Neuronal stem cell (in vitro differentiated cells): Measurements from ENCODE around the gene GOLGA6L26.
"Not testable (repeated sequence)": the region's sequence is repeated elsewhere in the genome, so short reads cannot be mapped to it uniquely, and the experiment has no call there.

Experiments
- DNase-seq: peaks from one replicate; pipeline ENCODE4 v3.0.0-alpha.2; 2013; ENCODE audit warnings: low spot score
- H2AFZ ChIP-seq: one replicate; pipeline ENCODE4 v1.6.1; 2013; ENCODE audit warnings: mild to moderate bottlenecking, low read length, inconsistent platforms
- H2AK5ac ChIP-seq: 2 replicates; pipeline ENCODE4 v1.6.1; 2013; ENCODE audit warnings: low read depth, mild to moderate bottlenecking, inconsistent platforms, low read length, moderate library complexity, mixed read lengths
- H2BK120ac ChIP-seq: 2 replicates; pipeline ENCODE4 v1.6.1; 2013; ENCODE audit warnings: low read depth, mild to moderate bottlenecking, inconsistent platforms, low read length, moderate library complexity, mixed read lengths
- H2BK12ac ChIP-seq: one replicate; pipeline ENCODE4 v1.6.1; 2013; ENCODE audit warnings: low read length, inconsistent platforms
- H2BK15ac ChIP-seq: 2 replicates; pipeline ENCODE4 v1.6.1; 2013; ENCODE audit warnings: mild to moderate bottlenecking, low read length, inconsistent platforms, mixed read lengths
- H2BK5ac ChIP-seq: one replicate; pipeline ENCODE4 v1.6.1; 2013; ENCODE audit warnings: inconsistent platforms, mild to moderate bottlenecking, low read length, moderate library complexity
- H3K14ac ChIP-seq: one replicate; pipeline ENCODE4 v1.6.1; 2013; ENCODE audit warnings: low read length, inconsistent platforms
- H3K18ac ChIP-seq: 2 replicates; pipeline ENCODE4 v1.6.1; 2013; ENCODE audit warnings: low read length, inconsistent platforms
- H3K23ac ChIP-seq: 2 replicates; pipeline ENCODE4 v1.6.1; 2013; ENCODE audit warnings: low read depth, mild to moderate bottlenecking, mixed read lengths, low read length, inconsistent platforms; ENCODE audit not compliant: poor library complexity
- H3K27ac ChIP-seq: replicated peaks from 3 replicates; pipeline ENCODE4 v1.5.1; 2013; ENCODE audit warnings: low read length, inconsistent platforms
- H3K27me3 ChIP-seq, 3 experiments: 2 replicates each; pipeline ENCODE4 v1.6.1; 2013; ENCODE audit warnings: low read length in 3 of 3, mild to moderate bottlenecking in 2 of 3, inconsistent platforms in 1 of 3, low read depth in 1 of 3, mixed read lengths in 1 of 3, moderate library complexity in 1 of 3; ENCODE audit not compliant: control insufficient read depth in 3 of 3, insufficient read depth in 3 of 3
- H3K36me3 ChIP-seq, 2 donors: replicated peaks in 1 of 2; 2 replicates each; pipeline ENCODE4 v1.6.1; 2013; ENCODE audit warnings: low read length in 2 of 2; ENCODE audit not compliant: control insufficient read depth in 2 of 2, insufficient read depth in 2 of 2
- H3K4ac ChIP-seq: 2 replicates; pipeline ENCODE4 v1.6.1; 2013; ENCODE audit warnings: inconsistent platforms, mild to moderate bottlenecking, low read length, moderate library complexity
- H3K4me1 ChIP-seq, 2 donors: 1 replicate in 1 of 2; 2 replicates in 1 of 2; pipeline ENCODE4 v1.6.1; 2013; ENCODE audit warnings: low read length in 2 of 2, low read depth in 1 of 2; ENCODE audit not compliant: control insufficient read depth in 2 of 2, insufficient read depth in 1 of 2
- H3K4me2 ChIP-seq: one replicate; pipeline ENCODE4 v1.6.1; 2013; ENCODE audit warnings: mild to moderate bottlenecking, low read length, inconsistent platforms; ENCODE audit not compliant: insufficient read depth, poor library complexity, severe bottlenecking
- H3K4me3 ChIP-seq, 2 donors: 2 replicates each; pipeline ENCODE4 v1.5.1; 2013; ENCODE audit warnings: low read length in 2 of 2, mild to moderate bottlenecking in 2 of 2, inconsistent platforms in 1 of 2, moderate library complexity in 1 of 2
- H3K79me1 ChIP-seq: one replicate; pipeline ENCODE4 v1.6.1; 2013; ENCODE audit warnings: low read depth, mild to moderate bottlenecking, inconsistent platforms, low read length, moderate library complexity
- H3K9ac ChIP-seq: one replicate; pipeline ENCODE4 v1.6.1; 2013; ENCODE audit warnings: mild to moderate bottlenecking, low read depth, low read length, inconsistent platforms; ENCODE audit not compliant: poor library complexity
- H3K9me3 ChIP-seq, 2 donors: replicated peaks in 1 of 2; 2 replicates each; pipeline versions ENCODE3 to v1.6.1; 2013; ENCODE audit warnings: low read length in 2 of 2, mild to moderate bottlenecking in 2 of 2, inconsistent platforms in 1 of 2, low read depth in 1 of 2, mixed read lengths in 1 of 2, moderate library complexity in 1 of 2; ENCODE audit not compliant: control insufficient read depth in 2 of 2, insufficient read depth in 1 of 2
- H4K8ac ChIP-seq: one replicate; pipeline ENCODE4 v1.6.1; 2013; ENCODE audit warnings: low read depth, mild to moderate bottlenecking, inconsistent platforms, low read length, moderate library complexity
- H4K91ac ChIP-seq: one replicate; pipeline ENCODE4 v1.6.1; 2013; ENCODE audit warnings: low read length, low read depth, mild to moderate bottlenecking, inconsistent platforms; ENCODE audit not compliant: poor library complexity
- WGBS, 2 donors: extraction: QIAGEN DNeasy Blood & Tissue Kit; methylation state at CpG; one replicate each; pipeline ENCODE4 v1.1.7; 2013; ENCODE audit warnings: missing lambda C conversion rate in 2 of 2, mixed read lengths in 1 of 2; ENCODE audit not compliant: insufficient read length in 2 of 2, insufficient replicate concordance in 1 of 2; ENCODE audit errors: extremely low coverage in 2 of 2; 5-methylcytosine and 5-hydroxymethylcytosine counted together

Gene GOLGA6L26

GRCh38 chr15:23374226-23374625, 40.2 kb upstream of the GOLGA6L26 start:
- H2BK5ac ChIP-seq, H3K9me3 ChIP-seq, H2AK5ac ChIP-seq, H3K27me3 ChIP-seq, H3K4me2 ChIP-seq, H3K9ac ChIP-seq, H3K18ac ChIP-seq, H3K27ac ChIP-seq, H3K4ac ChIP-seq, H2BK12ac ChIP-seq, H3K79me1 ChIP-seq, H4K8ac ChIP-seq, H2AFZ ChIP-seq, H3K4me3 ChIP-seq, H4K91ac ChIP-seq, H2BK15ac ChIP-seq, H3K14ac ChIP-seq, H2BK120ac ChIP-seq, H3K23ac ChIP-seq, H3K4me1 ChIP-seq, H3K36me3 ChIP-seq, DNase-seq: not testable (repeated sequence)
- no CpG with 5 or more reads among the region's 11 CpGs for WGBS, 2 donors

- H2BK12ac ChIP-seq, H2AK5ac ChIP-seq, H3K9me3 ChIP-seq, H2AFZ ChIP-seq, H4K8ac ChIP-seq, DNase-seq, H3K4me2 ChIP-seq, H3K4ac ChIP-seq, H4K91ac ChIP-seq, H3K23ac ChIP-seq, H3K27me3 ChIP-seq, H2BK120ac ChIP-seq, H3K36me3 ChIP-seq, H3K14ac ChIP-seq, H3K9ac ChIP-seq, H3K27ac ChIP-seq, H2BK5ac ChIP-seq, H3K18ac ChIP-seq, H2BK15ac ChIP-seq, H3K4me1 ChIP-seq, H3K4me3 ChIP-seq, H3K79me1 ChIP-seq: not testable (repeated sequence)
- WGBS, 2 donors = no CpG with 5 or more reads among the region's 40 CpGs
These were observed 39.0 kb upstream of the GOLGA6L26 start for GRCh38 chr15:23372891-23373600.

GRCh38 chr15:23372284-23372683, 38.3 kb upstream of the GOLGA6L26 start:
- Histone ChIP-seq H3K4me1 (no peaks in the 10 kb centered on the region), H3K4ac (no peak overlapping the region), H3K4me3 (no peak overlapping the region), H4K91ac (no peak overlapping the region), H4K8ac (no peak overlapping the region), H2BK15ac (no peak overlapping the region), H3K27ac (no peak overlapping the region), H2BK12ac (no peak overlapping the region), H2BK5ac (no peak overlapping the region), H2BK120ac (no peak overlapping the region), H3K27me3 (no peaks in the 10 kb centered on the region), H3K4me2 (no peak overlapping the region), H3K14ac (no peak overlapping the region), H3K36me3 (no peaks in the 10 kb centered on the region), H2AK5ac (no peak overlapping the region), H3K18ac (no peak overlapping the region), H3K9me3 (no peaks in the 10 kb centered on the region), H3K79me1 (no peaks in the 10 kb centered on the region), H3K23ac (no peak overlapping the region), H2AFZ (no peak overlapping the region), H3K9ac (no peak overlapping the region)
- WGBS, 2 donors = no CpG with 5 or more reads among the region's 15 CpGs
- no peak for DNase-seq

DNA sequence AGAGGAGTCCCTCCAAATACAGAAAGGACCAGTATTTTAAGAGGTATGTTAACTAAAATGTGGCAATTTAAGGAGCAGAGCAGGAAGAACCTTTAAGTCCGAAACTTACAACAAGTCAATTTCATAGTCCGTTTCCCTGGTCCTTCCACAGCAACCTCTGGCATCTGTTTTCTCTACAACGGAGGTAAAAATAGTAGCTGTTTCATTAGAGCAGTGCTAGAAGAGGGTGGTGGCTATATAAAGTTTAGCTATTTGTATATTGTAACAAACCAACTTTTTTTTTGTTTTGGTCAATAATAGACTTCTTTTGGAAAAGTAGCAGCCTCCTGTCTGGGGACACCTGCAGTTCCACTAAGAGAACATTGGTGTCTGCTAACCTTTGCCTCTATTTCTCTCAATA, 37.9 kb upstream of the GOLGA6L26 start:
- not testable (repeated sequence) for H4K8ac ChIP-seq, H2BK120ac ChIP-seq, H3K27me3 ChIP-seq, DNase-seq, H3K4me1 ChIP-seq, H3K79me1 ChIP-seq, H4K91ac ChIP-seq, H3K18ac ChIP-seq, H3K4me2 ChIP-seq, H3K4me3 ChIP-seq, H3K27ac ChIP-seq, H2AK5ac ChIP-seq, H2BK15ac ChIP-seq, H2BK12ac ChIP-seq, H2AFZ ChIP-seq, H3K9me3 ChIP-seq, H3K9ac ChIP-seq, H2BK5ac ChIP-seq, H3K23ac ChIP-seq, H3K14ac ChIP-seq, H3K36me3 ChIP-seq, H3K4ac ChIP-seq
- WGBS, 2 donors = no CpG with 5 or more reads among the region's 3 CpGs
